ENCODE data around the gene WFIKKN2.
A peak's percentile ranks its signal among the peaks of the same experiment; 100 is the strongest.
"Not testable (repeated sequence)": the region's sequence is repeated elsewhere in the genome, so short reads cannot be mapped to it uniquely, and the experiment has no call there.

The WFIKKN2 gene

DNA sequence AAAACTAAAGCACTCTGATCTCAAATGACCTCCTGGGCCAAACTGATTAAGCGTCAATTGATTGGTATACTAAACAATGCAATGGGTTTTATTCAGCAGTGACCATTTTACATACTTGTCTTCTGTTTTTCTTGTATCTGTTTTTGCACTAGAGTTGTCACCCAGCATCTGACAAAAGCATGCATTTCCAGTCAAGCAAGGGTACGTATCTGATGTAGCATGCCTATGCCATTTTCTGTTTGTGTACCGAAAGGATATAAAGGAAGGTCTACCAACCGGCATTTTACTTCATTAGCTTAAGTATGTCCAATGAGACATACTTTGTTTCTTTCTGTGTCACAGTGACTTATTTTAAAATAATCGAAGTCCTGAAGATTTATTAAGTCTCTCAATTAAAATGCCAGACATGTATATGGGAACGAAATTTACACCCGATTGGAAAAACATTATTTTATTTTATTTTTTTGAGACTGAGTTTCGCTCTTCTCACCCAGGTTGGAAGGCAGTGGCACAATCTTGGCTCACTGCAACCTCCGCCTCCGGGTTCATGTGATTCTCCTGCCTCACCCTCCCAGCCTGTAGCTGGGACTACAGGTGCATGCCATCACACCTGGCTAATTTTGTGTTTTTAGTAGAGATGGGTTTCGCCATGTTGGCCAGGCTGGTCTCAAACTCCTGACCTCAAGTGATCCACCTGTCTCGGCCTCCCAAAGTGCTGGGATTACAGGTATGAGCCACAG, 23.3 kb downstream of the WFIKKN2 start:
- no peak for DNase-seq

- not testable (repeated sequence) for DNase-seq
These were observed 24.3 kb downstream of the WFIKKN2 start for GRCh38 chr17:50859727-50860126.

GRCh38 chr17:50861334-50861676, 25.9 kb downstream of the WFIKKN2 start:
- DNase-seq: no peak

DNA sequence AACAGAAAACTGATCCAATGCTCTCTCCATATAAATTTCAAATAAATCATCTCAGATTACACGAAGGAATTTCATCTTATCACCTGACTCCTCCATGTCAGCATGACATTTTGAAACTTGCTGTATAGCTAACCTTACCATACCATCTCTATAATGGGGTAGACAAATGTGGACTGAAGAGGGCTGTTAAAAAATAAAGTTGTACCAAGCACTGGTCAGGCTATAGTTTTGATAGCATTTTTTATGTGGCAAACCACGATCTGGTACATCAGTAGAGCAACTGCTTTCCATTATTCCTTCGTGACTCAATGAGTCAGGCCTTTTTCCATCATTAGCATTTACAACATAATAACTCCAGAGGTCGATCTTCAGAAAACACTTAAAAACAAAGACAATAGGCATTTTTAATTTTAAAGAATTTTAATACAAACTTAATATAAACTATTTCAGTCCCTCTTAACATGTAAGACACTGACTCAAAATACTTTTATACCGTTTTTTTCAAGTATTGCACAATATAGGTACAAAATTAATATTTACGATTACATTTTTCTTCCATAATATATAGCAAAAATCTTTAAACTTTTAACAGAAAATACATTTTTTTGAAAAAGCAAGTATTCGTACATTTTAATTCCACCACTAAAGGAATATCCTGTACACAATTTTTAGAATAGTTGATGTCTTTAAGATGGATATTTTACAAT, 26.6 kb downstream of the WFIKKN2 start:
- DNase-seq: no peak

- DNase-seq: no peak
These were observed 27.9 kb downstream of the WFIKKN2 start for GRCh38 chr17:50863221-50863843.

DNA sequence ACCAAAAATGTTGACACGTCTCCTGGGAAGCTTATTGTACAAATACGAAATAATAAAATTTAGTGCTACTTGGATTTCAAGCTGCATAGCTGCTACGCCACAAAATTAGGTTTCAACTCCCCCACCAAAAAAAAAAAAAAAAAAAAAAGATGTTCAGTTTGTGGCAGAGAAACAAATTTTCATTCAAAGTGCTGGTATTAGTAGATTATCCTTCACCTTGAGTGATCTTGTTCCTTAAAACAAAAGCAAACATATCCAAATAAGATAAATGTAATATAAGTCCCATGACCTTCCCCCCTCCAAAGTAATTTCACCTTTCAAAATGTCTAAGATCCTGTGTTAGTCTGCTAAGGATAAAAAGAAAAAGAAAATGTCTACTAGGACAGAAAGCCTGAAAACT, 28.5 kb downstream of the WFIKKN2 start:
- no peak for DNase-seq

DNA sequence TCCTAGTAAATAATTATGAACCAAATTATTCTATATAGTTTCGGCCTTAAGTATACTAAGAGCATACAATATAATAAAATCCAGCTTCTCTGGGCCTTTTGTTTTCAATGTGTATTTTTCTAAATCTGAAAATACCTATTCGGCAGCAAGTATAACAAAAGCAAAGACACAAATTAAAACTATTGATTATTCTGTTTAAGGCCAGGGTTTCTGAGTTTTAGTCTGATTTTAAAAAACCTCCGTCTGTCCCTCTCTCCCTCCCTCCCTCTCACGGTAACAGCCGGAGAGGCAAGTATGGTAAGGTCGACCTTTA, 29.3 kb downstream of the WFIKKN2 start:
- no peak for DNase-seq

- DNase-seq: peak; percentile 43
These were observed 29.9 kb downstream of the WFIKKN2 start for GRCh38 chr17:50865060-50865867.

GRCh38 chr17:50865868-50866260, 30.5 kb downstream of the WFIKKN2 start:
- no peak for DNase-seq

GRCh38 chr17:50866261-50866949, 31.0 kb downstream of the WFIKKN2 start, which contains the start of gene TOB1:
TOB1 (minus strand) TSS chr17:50866354; CDS start chr17:50864017, 2,337 bp downstream.
- peak; percentile 95 for DNase-seq

GRCh38 chr17:50866950-50867362, 31.6 kb downstream of the WFIKKN2 start:
- peak; percentile 51 for DNase-seq

DNA sequence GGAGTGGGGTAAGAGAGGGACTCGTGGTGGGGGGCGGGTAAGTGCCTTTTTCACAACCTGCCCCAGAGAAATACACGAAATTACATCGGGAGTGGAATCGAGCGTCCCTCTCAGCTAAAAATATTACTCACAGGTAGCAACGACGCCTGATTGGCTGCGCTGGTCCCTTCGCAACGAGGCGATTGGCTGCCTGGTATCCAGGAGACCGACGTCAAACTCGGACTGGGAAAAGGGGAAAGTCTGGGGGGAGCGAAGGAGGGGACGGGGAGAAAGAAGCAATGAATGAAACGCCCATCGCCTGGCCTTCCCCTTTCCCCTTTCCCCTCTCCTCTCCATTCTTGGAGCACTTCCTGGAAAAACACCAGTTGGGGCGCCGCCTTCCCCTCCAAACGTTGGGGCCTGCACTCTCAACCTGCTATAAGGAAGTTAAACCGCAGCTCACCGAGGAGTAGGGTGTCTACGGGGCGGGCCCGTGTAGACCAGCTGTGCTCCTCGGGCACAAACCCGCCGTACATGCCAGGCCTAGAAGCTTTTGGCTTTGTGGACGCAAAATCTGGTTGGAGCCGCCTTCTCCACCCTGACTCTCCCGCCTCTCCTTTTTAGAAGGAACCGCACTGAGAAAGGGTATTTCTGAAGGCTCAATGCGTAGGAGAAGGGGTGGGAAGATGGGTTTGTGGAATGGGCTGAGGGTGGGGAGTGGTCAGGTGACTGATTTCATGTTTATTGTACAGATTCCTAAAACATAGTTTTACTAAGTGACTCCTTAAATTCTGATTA, 32.2 kb downstream of the WFIKKN2 start:
- peak; percentile 74 for DNase-seq

GRCh38 chr17:50868140-50868438, 32.7 kb downstream of the WFIKKN2 start:
- DNase-seq: no peak

GRCh38 chr17:50868602-50869001, 33.2 kb downstream of the WFIKKN2 start:
- DNase-seq: no peak

- DNase-seq: peak; percentile 35
These were observed 36.0 kb downstream of the WFIKKN2 start for GRCh38 chr17:50871364-50871763.

- no peak for DNase-seq
These were observed 36.5 kb downstream of the WFIKKN2 start for GRCh38 chr17:50871898-50872297.

- peak; percentile 63 for DNase-seq
These were observed 37.5 kb downstream of the WFIKKN2 start for GRCh38 chr17:50872710-50873424.

- no peak for DNase-seq
These were observed 39.7 kb downstream of the WFIKKN2 start for GRCh38 chr17:50875074-50875473.

DNA sequence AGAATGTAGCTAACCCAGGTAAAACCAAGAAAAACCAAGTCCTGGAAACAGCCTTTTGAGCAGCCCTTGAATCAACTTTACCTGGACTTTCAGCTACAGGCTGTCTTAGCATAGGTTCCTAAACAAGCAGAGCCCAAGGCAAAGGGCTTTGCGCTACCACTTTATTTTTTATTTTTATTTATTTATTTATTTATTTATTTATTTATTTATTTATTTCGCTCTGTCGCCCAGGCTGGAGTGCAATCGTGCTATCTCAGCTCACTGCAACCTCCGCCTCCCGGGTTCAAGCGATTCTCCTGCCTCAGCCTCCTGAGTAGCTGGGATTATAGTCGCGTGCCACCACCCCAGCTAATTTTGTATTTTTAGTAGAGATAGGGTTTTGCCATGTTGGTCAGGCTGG, 41.7 kb downstream of the WFIKKN2 start:
- DNase-seq: not testable (repeated sequence)

DNA sequence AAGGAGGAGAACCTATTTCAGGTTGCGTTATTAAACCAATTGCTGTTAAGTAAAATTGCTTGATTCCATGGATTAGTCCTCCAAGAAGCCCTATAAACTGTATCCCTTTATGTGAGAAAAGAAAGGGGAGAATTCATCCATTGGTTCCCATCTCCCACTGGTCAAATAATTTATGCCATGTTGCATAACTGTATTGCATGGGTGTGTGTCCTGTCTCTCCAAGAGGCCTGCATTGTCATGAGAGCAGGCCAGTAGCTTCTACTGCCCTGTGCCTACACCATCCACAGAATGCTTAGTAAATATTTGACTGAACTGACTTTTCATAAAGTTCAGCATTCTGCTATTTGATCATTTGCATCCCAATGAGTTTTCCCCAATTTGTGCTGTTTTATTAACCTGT, 42.5 kb downstream of the WFIKKN2 start:
- no peak for DNase-seq

DNA sequence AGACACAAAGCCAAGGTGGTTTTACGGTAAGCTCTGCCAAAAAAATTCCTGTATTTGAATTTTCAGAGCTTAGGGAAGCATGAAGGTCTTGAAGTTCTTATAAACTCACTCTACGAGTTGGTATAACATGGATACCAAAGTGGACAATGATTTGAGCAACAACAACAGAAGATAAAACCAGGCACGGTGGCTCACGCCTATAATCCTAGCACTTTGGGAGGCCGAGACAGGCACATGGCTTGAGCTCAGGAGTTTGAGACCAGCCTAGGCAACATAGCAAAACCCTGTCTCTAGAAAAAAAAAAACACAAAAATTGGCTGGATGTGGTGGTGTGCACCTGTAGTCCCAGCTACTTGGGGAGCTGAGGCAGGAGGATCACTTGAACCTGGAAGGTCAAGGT, 43.7 kb downstream of the WFIKKN2 start:
- no peak for DNase-seq
